Duodenal mucosa (tissue), 2 donors: ENCODE results near the gene ZNF879.

Source experiments
- H3K27ac ChIP-seq: one replicate; pipeline ENCODE4 v1.7.0; 2013; ENCODE audit warnings: low read depth, low read length
- H3K27me3 ChIP-seq, 2 donors: one replicate each; pipeline ENCODE4 v1.7.0; 2013; ENCODE audit warnings: low read length in 2 of 2, control low read depth in 1 of 2; ENCODE audit not compliant: insufficient read depth in 2 of 2, control insufficient read depth in 1 of 2
- H3K36me3 ChIP-seq, 2 donors: one replicate each; pipeline ENCODE4 v1.7.0; 2013; ENCODE audit warnings: low read length in 2 of 2, control low read depth in 1 of 2; ENCODE audit not compliant: insufficient read depth in 2 of 2, control insufficient read depth in 1 of 2
- H3K4me1 ChIP-seq, 2 donors: one replicate each; pipeline ENCODE4 v1.7.0; 2013; ENCODE audit warnings: low read length in 2 of 2, control low read depth in 1 of 2; ENCODE audit not compliant: insufficient read depth in 2 of 2, control insufficient read depth in 1 of 2
- H3K4me3 ChIP-seq, 2 donors: one replicate each; pipeline ENCODE4 v1.7.0; 2013; ENCODE audit warnings: low read length in 2 of 2, low read depth in 1 of 2
- H3K9ac ChIP-seq, 2 donors: one replicate each; pipeline ENCODE4 v1.7.0; 2013; ENCODE audit warnings: low read length in 2 of 2, low read depth in 1 of 2
- H3K9me3 ChIP-seq, 2 donors: one replicate each; pipeline ENCODE4 v1.7.0; 2013; ENCODE audit warnings: low read length in 2 of 2, control low read depth in 1 of 2; ENCODE audit not compliant: control insufficient read depth in 1 of 2

ZNF879 gene

DNA sequence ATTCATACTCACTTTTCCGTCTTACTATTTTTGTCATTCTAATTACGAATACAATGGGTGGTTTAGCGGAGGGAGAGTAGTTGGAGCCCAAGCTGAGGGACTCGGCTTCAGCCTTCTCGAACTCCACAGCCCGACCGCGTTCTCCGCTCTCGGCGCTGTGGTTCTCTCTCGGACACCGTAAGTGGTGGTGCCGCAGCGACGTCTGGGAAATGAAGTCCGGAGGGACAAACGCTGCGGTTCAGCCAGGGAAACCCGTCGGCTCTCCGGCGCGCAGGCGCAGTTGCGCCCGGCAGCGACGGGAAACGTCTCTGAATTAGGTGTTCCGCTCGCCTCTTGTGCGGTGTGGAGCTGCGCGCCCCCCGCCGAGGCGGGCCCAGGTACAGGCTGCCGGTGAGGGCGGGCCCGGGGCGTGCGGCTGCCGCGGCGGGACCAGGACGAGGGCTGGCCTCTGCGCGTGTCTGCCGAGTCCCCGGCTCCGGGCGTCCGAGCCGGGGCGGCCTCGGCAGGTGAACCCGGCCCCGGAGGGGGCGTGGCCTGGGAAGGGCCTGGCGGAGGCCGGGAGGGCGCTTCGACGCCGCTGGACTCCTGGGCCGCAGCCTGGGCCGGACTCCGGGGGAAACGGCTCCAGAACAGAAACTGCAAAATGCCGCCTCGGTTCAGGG, at the start of gene ZNF879:
Gene ZNF879 (plus strand): TSS at position 277 of the 662 bp plus-strand sequence. CDS start 1,201 bp downstream, outside the sequence.
- Histone ChIP-seq H3K4me1 (peaks cover 0 to 8% of the 10 kb centered on the region in 2 donors), H3K4me3 (peak within 1 kb of the TSS; percentile 74 to 80), H3K9ac (peak within 1 kb of the TSS; percentile 29 to 47), H3K27me3 (no peaks in the 10 kb centered on the region), H3K36me3 (peaks cover 16 to 21% of the 10 kb centered on the region in 2 donors), H3K27ac (peak within 1 kb of the TSS; percentile 45), H3K9me3 (peaks cover 15 to 18% of the 10 kb centered on the region in 2 donors)

DNA sequence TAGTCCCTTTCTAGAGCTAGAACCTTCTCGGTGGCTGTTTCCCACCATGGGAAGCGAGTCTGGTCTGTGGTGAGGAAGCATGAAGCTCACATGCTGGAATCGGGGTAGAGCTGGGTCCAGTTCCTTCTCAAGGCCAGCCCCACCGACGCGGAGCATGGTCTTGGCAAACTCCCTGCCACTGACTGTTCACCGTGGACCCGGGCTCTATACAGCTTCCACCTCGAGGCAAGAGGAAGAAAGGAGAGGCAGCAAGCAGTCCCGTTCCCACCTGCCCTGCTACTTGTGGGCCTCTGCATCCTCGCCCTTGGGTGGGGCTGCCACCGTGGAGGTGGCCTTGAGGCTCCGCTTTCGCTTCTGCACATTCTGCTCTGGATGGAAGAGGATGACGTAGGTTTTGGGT, 42.2 kb upstream of the ZNF879 start:
- no peak overlapping the region for H3K27ac ChIP-seq
- H3K4me3 ChIP-seq: no peak overlapping the region
- no peaks in the 10 kb centered on the region for H3K36me3 ChIP-seq
- no peak overlapping the region for H3K9ac ChIP-seq
- no peaks in the 10 kb centered on the region for H3K4me1 ChIP-seq
- H3K9me3 ChIP-seq: peaks cover 57 to 59% of the 10 kb centered on the region in 2 donors
- no peaks in the 10 kb centered on the region for H3K27me3 ChIP-seq

DNA sequence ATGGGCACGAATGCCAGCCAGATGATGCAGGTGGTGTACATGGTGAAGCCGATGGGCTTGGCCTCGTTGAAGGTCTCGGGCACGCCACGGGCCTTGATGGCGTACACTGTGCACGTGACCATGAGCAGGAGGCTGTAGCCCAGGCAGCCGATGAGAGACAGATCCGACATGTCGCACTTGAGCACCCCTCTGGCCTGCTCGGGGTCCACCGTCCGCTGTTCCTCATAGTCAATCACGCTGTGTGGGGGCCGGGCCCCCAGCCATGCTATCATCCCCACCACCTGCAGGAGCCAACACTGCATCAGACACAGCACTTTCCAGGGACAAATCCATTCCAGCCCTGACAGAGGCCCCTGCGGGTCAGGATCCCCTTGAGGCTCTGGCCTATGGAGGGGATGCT, 40.7 kb upstream of the ZNF879 start:
- Histone ChIP-seq H3K9me3 (peaks cover 44 to 64% of the 10 kb centered on the region in 2 donors), H3K4me3 (no peak overlapping the region), H3K4me1 (no peaks in the 10 kb centered on the region), H3K27me3 (no peaks in the 10 kb centered on the region), H3K9ac (no peak overlapping the region), H3K36me3 (no peaks in the 10 kb centered on the region), H3K27ac (no peak overlapping the region)

DNA sequence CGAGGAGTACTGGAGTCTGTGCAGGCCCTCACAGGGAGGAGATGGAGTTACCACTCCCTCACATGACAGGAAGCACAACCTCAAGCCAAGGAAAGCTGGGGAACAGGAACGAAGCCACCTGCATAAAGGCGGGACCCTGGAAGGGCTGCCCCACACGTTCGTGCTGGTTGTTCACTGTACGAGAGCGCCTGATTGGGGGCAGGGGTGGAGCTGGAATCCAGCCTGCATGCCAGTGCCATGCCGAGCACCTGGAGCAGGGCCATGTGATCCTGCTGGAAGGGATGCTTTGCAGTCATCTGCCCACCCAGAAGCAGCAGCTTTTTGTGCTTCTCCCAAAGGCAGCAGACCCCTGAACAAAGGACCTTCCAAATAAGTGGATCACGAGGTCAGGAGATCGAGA, 39.9 kb upstream of the ZNF879 start:
- Histone ChIP-seq H3K9me3 (peaks cover 39 to 66% of the 10 kb centered on the region in 2 donors), H3K4me1 (no peaks in the 10 kb centered on the region), H3K27me3 (no peaks in the 10 kb centered on the region), H3K9ac (no peak overlapping the region), H3K27ac (no peak overlapping the region), H3K4me3 (no peak overlapping the region), H3K36me3 (no peaks in the 10 kb centered on the region)

DNA sequence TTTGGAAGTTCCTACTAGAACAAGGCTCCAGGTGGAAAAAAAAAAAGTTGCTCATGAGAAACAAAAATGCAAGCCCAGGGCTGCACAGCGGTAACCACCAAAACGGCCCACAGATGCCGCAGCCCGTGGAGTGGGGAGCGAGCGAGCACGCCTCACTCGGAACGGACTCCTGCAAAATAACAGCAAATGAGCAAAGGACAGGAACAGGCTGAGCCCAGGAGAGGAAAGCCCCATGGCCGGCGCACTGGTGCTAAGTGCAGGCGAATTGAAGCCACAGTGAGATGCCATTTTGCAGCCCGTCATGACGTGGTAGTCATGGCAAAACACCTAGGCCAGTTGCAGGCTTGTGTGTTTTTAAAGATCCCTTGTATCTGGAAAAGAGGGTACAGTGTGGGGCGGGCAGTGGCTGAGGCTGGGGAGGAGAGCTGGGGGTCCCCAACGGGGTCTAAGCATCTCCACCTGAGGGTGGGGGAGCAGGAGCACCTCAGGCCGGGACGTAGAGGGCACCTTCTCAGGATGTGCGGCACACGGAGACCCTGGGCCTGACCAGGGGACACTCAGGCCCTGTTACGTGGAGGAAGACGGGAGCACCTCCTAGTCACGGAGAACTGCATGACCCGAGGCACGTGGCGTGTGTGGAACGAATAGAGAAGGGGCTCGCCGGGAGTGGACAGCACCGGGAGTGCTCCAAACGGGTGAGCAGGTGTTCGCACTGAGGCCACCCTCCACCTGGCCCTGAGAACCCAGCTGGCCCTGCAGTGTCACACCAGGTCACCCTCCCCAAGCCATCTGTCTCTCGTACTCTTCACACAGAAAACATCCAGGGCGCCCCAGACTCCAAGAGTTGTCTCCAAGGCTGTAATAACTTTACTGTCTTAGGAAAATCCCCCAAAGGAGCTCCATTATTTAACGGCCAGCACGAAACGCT, 39.2 kb upstream of the ZNF879 start:
- Histone ChIP-seq H3K9ac (no peak overlapping the region), H3K36me3 (no peaks in the 10 kb centered on the region), H3K9me3 (peaks cover 35 to 68% of the 10 kb centered on the region in 2 donors), H3K4me1 (no peaks in the 10 kb centered on the region), H3K27ac (no peak overlapping the region), H3K27me3 (no peaks in the 10 kb centered on the region), H3K4me3 (no peak overlapping the region)

DNA sequence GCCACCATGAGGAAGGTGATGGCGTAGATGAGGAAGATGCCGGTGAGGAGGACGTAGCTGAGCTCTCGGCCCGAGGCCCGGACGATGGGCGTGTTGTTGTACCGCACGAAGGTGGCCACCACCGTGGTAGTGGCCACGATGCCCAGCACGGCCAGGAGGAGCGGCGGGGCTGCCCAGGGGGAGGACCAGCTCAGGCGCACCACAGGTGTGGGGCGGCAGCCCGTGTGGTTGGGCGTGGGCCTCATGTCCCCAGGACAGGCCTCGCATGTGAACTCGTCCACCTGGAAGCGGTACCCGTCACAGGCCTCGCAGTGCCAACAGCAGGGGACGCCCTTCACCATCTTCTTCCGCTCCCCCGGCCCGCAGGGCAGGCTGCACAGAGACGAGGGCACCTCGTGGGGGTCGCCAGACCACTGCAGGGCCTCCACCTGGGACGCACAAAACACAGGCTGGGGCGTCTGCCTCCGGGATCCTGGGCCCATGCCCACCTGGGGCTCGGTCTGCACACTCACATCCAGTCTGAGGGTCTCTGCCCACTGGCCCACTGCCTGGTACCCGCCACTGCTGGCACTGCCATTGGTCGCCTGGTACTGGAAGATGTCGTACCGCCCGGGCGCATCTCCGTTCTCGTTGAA, 37.2 kb upstream of the ZNF879 start:
- no peak overlapping the region for H3K4me3 ChIP-seq
- no peak overlapping the region for H3K9ac ChIP-seq
- H3K9me3 ChIP-seq: peaks cover 21 to 67% of the 10 kb centered on the region in 2 donors
- H3K27me3 ChIP-seq: no peaks in the 10 kb centered on the region
- no peaks in the 10 kb centered on the region for H3K36me3 ChIP-seq
- H3K27ac ChIP-seq: no peak overlapping the region
- H3K4me1 ChIP-seq: no peaks in the 10 kb centered on the region

DNA sequence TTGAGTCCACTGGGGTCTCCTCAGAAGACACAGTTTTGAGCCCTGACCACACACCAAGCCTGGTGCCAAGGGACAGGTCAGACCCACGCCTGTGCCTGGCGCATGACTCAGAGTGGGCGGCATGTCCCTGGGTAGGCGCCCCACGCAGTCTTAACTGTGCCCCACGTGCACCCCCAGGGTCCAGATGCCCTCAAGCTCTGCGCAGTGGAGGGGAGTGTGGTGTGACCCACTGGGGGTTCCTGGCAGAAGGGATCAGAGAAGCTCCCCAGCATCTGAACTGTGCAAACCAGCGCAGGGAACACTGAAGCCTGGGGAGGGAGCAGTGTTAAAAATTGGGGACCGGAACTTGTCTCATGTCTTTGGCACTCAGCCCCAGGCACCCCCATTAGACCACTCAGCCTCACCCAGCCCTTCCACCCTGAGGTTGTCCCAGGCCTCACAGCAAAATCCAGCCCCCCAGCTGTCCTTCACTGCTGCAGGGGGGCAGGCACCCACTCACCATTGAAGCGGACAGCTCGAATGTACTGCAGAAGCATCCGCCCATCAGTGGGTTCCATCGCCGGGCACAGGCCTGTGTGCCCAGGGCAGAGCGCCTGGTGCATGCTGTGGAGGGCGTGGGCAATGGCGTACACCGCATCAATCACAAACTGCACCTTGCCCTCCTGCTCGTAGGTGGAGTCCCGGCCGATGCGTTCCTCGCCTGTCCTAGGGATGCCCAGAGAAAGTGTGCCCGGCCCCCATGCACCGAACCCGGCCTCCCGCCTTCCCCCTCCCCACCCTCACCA, 35.0 kb upstream of the ZNF879 start:
- Histone ChIP-seq H3K36me3 (no peaks in the 10 kb centered on the region), H3K4me3 (no peak overlapping the region), H3K9ac (no peak overlapping the region), H3K27me3 (no peaks in the 10 kb centered on the region), H3K9me3 (peaks cover 13 to 52% of the 10 kb centered on the region in 2 donors), H3K27ac (no peak overlapping the region), H3K4me1 (no peaks in the 10 kb centered on the region)

DNA sequence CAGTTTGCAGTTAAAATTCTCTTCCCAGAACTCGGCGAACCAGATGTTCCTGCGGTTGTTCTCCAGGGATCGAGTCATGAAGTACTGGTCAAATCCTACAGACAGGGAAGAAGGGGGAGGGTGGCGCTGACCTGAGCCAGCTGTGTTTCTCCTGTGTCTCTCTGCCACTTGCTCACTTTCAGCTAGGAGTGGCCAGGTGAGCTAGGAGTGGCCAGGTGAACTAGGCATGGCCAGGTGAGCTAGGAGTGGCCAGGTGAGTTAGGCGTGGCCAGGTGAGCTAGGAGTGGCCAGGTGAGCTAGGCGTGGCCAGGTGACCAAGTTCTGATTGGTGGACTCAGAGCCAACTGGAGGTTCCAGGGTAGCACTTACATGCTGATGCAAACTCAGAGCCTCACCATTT, 34.3 kb upstream of the ZNF879 start:
- Histone ChIP-seq H3K9ac (no peak overlapping the region), H3K9me3 (peaks cover 13 to 49% of the 10 kb centered on the region in 2 donors), H3K4me1 (no peaks in the 10 kb centered on the region), H3K4me3 (no peak overlapping the region), H3K27me3 (no peaks in the 10 kb centered on the region), H3K27ac (no peak overlapping the region), H3K36me3 (no peaks in the 10 kb centered on the region)

DNA sequence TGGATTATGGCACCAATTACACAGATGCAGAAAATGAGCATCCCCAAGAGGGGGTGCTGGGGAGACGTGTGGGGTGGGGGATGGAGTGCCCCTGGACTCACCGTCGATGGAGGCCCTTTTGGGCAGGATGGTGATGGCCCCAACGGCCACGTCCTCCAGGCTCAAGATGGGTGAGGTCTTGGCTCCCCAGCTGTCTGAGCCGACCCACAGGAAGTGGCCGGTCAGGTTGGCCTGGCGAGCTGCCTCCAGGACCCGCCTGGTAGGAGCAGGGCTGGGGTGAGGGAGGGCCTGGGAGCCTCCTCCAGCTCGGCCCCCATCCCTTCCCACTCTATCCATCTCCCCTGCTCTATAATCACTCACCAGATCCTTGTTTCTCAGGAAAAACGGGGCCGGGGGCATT, 33.1 kb upstream of the ZNF879 start:
- H3K4me3 ChIP-seq: no peak overlapping the region
- no peak overlapping the region for H3K27ac ChIP-seq
- H3K27me3 ChIP-seq: no peaks in the 10 kb centered on the region
- no peaks in the 10 kb centered on the region for H3K4me1 ChIP-seq
- peaks cover 13 to 42% of the 10 kb centered on the region in 2 donors for H3K9me3 ChIP-seq
- H3K9ac ChIP-seq: no peak overlapping the region
- H3K36me3 ChIP-seq: no peaks in the 10 kb centered on the region
